ENCODE measurements around the gene BMP6. TPM values are rescaled to one million over a fixed set of nuclear protein-coding genes. Genes with fewer than 3 reads are reported as not detected.

Gene BMP6
- total RNA-seq, 1 donor from 2014 or later: 3.2 TPM

DNA sequence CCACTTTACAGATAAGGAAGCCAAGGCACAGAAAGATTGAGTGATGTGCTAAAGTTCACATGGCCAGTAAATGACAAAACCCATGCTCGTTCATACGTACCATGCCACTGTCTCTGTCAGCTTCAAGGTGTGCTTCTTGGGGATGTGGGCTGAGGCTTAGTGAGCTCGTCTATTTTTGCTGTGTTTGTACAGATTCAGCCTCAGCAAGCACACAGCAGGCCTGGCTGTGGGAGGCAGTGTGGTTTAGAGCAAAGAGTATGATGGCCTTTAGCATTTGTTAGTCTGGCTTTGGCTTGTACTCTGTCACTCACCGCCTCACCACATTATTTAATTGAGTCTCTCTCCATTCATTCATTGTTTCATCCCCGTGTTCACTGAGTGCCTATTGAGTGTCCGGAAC is 55.3 kb downstream of the BMP6 start:
- Histone ChIP-seq H3K4me1 (peaks cover 6% of the 10 kb centered on the region), H3K36me3 (no peaks in the 10 kb centered on the region), H3K9me3 (no peaks in the 10 kb centered on the region), H3K27ac (no peak overlapping the region), H3K4me3 (no peak overlapping the region), H3K27me3 (no peaks in the 10 kb centered on the region)
- DNase-seq (ENCODE audit: extremely low spot score in 2 of 2): no peak
- intact Hi-C loops (cut with DNase I): no loop called here
- TF ChIP-seq, protein P1, sequence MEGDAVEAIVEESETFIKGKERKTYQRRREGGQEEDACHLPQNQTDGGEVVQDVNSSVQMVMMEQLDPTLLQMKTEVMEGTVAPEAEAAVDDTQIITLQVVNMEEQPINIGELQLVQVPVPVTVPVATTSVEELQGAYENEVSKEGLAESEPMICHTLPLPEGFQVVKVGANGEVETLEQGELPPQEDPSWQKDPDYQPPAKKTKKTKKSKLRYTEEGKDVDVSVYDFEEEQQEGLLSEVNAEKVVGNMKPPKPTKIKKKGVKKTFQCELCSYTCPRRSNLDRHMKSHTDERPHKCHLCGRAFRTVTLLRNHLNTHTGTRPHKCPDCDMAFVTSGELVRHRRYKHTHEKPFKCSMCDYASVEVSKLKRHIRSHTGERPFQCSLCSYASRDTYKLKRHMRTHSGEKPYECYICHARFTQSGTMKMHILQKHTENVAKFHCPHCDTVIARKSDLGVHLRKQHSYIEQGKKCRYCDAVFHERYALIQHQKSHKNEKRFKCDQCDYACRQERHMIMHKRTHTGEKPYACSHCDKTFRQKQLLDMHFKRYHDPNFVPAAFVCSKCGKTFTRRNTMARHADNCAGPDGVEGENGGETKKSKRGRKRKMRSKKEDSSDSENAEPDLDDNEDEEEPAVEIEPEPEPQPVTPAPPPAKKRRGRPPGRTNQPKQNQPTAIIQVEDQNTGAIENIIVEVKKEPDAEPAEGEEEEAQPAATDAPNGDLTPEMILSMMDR (IDR thresholded peaks at IDR 0.05): no peak
- TF ChIP-seq POLR2AphosphoS5 (IDR thresholded peaks at IDR 0.05; ENCODE audit: insufficient read depth in 1 of 2, low read depth in 1 of 2) (no peak), POLR2A (IDR thresholded peaks at IDR 0.05) (no peak)

DNA sequence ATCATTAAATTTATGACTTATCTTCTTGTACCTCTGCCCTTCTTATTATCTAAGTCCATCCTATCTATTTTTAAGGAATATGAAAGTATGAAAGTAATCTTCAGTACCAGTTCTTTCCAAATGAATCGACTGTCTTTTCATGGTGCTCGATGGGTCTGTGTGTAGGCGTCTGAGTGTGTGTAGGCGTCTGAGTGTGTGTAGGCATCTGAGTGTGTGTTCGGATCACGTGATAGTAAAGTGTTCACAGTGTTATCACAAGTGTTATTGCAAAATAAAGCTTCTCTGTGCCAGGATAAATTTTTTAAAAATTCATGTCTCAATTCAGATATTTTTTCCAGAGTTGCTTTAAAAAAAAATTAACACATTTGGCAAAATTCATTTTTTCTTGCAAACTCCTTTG is 58.3 kb downstream of the BMP6 start:
- no peaks in the 10 kb centered on the region for H3K27me3 ChIP-seq
- no peaks in the 10 kb centered on the region for H3K36me3 ChIP-seq
- TF ChIP-seq, protein P1 (IDR thresholded peaks at IDR 0.05): no peak
- TF ChIP-seq POLR2A (IDR thresholded peaks at IDR 0.05) (no peak), POLR2AphosphoS5 (IDR thresholded peaks at IDR 0.05; ENCODE audit: insufficient read depth in 1 of 2, low read depth in 1 of 2) (no peak)
- intact Hi-C loops (cut with DNase I): no loop called here
- no peaks in the 10 kb centered on the region for H3K9me3 ChIP-seq
- H3K27ac ChIP-seq: no peak overlapping the region
- no peak for DNase-seq (ENCODE audit: extremely low spot score in 2 of 2)
- peaks cover 24% of the 10 kb centered on the region for H3K4me1 ChIP-seq
- no peak overlapping the region for H3K4me3 ChIP-seq

DNA sequence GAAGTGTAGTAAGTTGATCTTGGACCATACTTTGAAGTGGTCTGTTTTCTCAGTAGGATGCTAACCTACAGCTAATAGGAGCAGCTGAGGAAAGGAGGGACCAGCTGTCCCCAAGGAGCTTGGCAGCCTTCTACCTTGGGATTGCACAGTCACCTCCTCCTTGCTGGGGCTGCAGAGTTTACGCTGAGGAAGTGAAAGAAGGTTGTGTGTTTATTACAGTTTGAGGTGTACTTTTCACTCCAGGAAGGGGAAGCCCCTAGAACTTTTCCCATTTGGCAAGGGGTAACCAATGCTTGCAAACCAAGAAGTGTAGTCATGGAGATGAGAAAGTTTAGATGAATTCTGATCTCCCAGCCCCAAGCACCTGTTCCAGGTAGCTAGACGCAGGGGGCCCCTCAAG is 58.8 kb downstream of the BMP6 start:
- intact Hi-C loops (cut with DNase I): no loop called here
- Histone ChIP-seq H3K9me3 (no peaks in the 10 kb centered on the region), H3K36me3 (no peaks in the 10 kb centered on the region), H3K4me1 (peaks cover 24% of the 10 kb centered on the region), H3K4me3 (no peak overlapping the region), H3K27me3 (no peaks in the 10 kb centered on the region), H3K27ac (no peak overlapping the region)
- DNase-seq (ENCODE audit: extremely low spot score in 2 of 2): no peak
- TF ChIP-seq, protein P1 (IDR thresholded peaks at IDR 0.05): no peak
- no peak for TF ChIP-seq POLR2AphosphoS5 (IDR thresholded peaks at IDR 0.05; ENCODE audit: insufficient read depth in 1 of 2, low read depth in 1 of 2)
- no peak for TF ChIP-seq POLR2A (IDR thresholded peaks at IDR 0.05)

DNA sequence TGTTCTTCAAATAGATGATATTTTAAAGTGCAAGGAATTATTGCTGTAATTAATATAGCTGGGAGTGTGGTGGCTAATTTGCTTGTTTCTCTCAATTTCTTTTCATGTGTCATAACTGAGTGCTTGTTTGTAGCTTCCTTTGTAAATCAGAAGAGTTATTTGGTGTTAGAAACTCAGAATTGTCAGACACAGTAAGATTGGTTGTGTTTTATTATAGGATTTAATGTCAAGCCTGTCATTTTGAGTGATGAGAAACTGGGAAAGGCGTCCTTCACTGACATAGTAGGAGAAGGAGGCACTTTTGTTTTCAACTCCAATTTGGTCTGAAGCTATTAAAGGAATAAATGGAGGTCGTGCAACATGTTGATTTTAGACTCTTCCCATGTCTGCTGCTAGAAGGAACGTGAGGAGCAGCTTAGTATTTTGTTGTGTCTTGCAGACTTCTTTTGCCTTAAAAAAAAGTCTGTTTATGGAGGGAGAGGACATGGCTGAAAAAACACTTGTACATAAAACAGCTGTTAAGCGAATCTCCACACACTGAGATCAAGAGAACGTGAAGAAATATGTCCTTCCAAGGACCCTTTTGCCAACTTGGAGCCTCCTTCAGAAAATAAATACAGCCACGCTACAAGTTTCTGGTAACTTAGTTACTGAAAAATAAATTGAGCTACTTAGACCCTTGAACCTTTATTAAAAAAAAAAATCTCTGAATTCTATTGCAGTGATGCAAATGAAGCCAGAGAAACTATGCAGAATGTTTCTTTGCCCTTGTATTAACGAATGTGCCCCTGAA is 59.5 kb downstream of the BMP6 start:
- TF ChIP-seq, protein P1 (IDR thresholded peaks at IDR 0.05): no peak
- TF ChIP-seq POLR2A (IDR thresholded peaks at IDR 0.05) (no peak), POLR2AphosphoS5 (IDR thresholded peaks at IDR 0.05; ENCODE audit: insufficient read depth in 1 of 2, low read depth in 1 of 2) (no peak)
- intact Hi-C loops (cut with DNase I): no loop called here
- no peak for DNase-seq (ENCODE audit: extremely low spot score in 2 of 2)

DNA sequence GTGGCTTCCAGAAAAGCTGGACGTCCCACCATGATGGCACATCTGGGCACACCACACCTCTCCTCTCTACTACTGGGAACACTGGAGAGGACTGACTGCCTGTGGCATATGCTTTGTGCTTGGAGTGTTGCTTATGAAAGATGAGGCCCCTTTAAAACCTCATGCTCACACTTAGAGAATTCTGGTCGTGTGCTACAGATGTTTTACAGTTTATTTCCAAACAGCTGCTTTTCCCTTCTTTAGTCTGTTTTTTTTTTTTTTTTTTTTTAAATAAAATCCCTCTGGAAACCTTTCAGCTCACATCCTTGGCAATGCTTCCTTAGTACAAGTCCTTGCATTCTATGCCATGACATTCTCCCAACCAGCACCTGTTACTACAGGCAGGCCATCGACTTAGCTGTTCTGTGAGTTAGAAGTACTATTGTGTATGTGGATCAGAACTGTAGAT is 60.3 kb downstream of the BMP6 start:
- DNase-seq (ENCODE audit: extremely low spot score in 2 of 2): no peak
- H3K4me3 ChIP-seq: no peak overlapping the region
- intact Hi-C loops (cut with DNase I): no loop called here

More for the DNA sequence above, 59.5 kb downstream of the BMP6 start:
- H3K4me3 ChIP-seq: no peak overlapping the region
- H3K9me3 ChIP-seq: no peaks in the 10 kb centered on the region
- no peaks in the 10 kb centered on the region for H3K36me3 ChIP-seq
- peaks cover 24% of the 10 kb centered on the region for H3K4me1 ChIP-seq
- peak overlapping the region; percentile 14 for H3K27ac ChIP-seq
- no peaks in the 10 kb centered on the region for H3K27me3 ChIP-seq

More for the DNA sequence above, 60.3 kb downstream of the BMP6 start:
- no peak for TF ChIP-seq POLR2AphosphoS5 (IDR thresholded peaks at IDR 0.05; ENCODE audit: insufficient read depth in 1 of 2, low read depth in 1 of 2)
- Histone ChIP-seq H3K27ac (peak overlapping the region; percentile 14), H3K36me3 (no peaks in the 10 kb centered on the region), H3K27me3 (no peaks in the 10 kb centered on the region), H3K9me3 (no peaks in the 10 kb centered on the region), H3K4me1 (peaks cover 24% of the 10 kb centered on the region)

All from vagina (tissue), 2 donors.